HepG2 (cell line): ENCODE data around the gene SCMH1. TPM values are rescaled to one million over a fixed set of nuclear protein-coding genes. Genes with fewer than 3 reads are reported as not detected.

ENCODE experiments used
- ATAC-seq: fragments of 200-7000 bp; cut with Tn5 transposase; 3 replicates; pipeline ENCODE4 v1.9.1; 2020; ENCODE audit warnings: mild to moderate bottlenecking, moderate library complexity
- BruUV-seq: library from RNA; stranded (reverse); fragments of 400-500 nt; replicated peaks from 2 replicates; lab custom pipeline; 2021; lab: Mats Ljungman, UMichigan
- CTCF ChIA-PET: fragments of 300-600 bp; formaldehyde crosslinking; extraction: SDS; loops from one replicate; lab custom pipeline; 2021; ENCODE audit warnings: low total read pairs, inconsistent platforms, low intra/inter-chr PET ratio; lab: Yijun Ruan, JAX
- POLR2A ChIA-PET: fragments of 350-600 bp; sonication (Branson Sonifier 250); formaldehyde crosslinking; loops from one replicate; lab custom pipeline; 2020; ENCODE audit warnings: antibody characterized with exemption, inconsistent platforms; lab: Yijun Ruan, JAX
- DNase-seq: peaks from one replicate; pipeline ENCODE4 v3.0.0-alpha.2; 2015; ENCODE audit warnings: low spot score
- FAIRE-seq: peaks from 3 replicates; lab custom pipeline; 2011; peaks lifted over from hg19 to GRCh38; lab: Jason Lieb, UNC
- H2AFZ ChIP-seq: one replicate; pipeline ENCODE4 v1.6.1; 2011; ENCODE audit warnings: low read length, inconsistent platforms
- H3K27ac ChIP-seq: fragments of 300-600 bp; 3 replicates; pipeline ENCODE4 v1.8.0; 2011; ENCODE audit warnings: mixed run types, mild to moderate bottlenecking, mixed read lengths, low read length, inconsistent platforms; ENCODE audit not compliant: insufficient read depth; ENCODE audit errors: extremely low read length
- H3K27me3 ChIP-seq, 2 experiments: fragments of 200-600 bp in 1 of 2; 2 replicates in 1 of 2; 3 replicates in 1 of 2; pipeline versions ENCODE4 v1.6.0 to v1.8.0; 2011; ENCODE audit warnings: low read length in 2 of 2, mild to moderate bottlenecking in 2 of 2, moderate library complexity in 2 of 2, inconsistent platforms in 1 of 2; ENCODE audit not compliant: insufficient read depth in 2 of 2, control insufficient read depth in 1 of 2
- H3K36me3 ChIP-seq, 2 experiments: fragments of 200-600 bp in 1 of 2; replicated peaks in 1 of 2; 2 replicates in 1 of 2; 3 replicates in 1 of 2; pipeline versions ENCODE4 v1.5.1 to v1.8.0; 2011; ENCODE audit warnings: low read length in 2 of 2, inconsistent platforms in 1 of 2; ENCODE audit not compliant: insufficient read depth in 2 of 2, control insufficient read depth in 1 of 2
- H3K4me1 ChIP-seq: 2 replicates; pipeline ENCODE4 v1.5.1; 2012; ENCODE audit warnings: low read length, inconsistent platforms; ENCODE audit not compliant: insufficient read depth
- H3K4me2 ChIP-seq: 2 replicates; pipeline ENCODE4 v1.6.0; 2011; ENCODE audit warnings: low read depth, low read length, inconsistent platforms
- H3K4me3 ChIP-seq, 3 experiments: fragments of 200-600 bp in 1 of 3; sonication (generic), shearing (Covaris generic) in 1 of 3; replicated peaks in 1 of 3; 2 replicates each; pipeline ENCODE4 v1.5.1; 2011 to 2016; ENCODE audit warnings: low read length in 3 of 3, inconsistent platforms in 2 of 3, low read depth in 2 of 3, mild to moderate bottlenecking in 2 of 3, control low read depth in 1 of 3, mixed read lengths in 1 of 3; ENCODE audit not compliant: insufficient read depth in 1 of 3
- H3K79me2 ChIP-seq: one replicate; pipeline ENCODE4 v1.6.1; 2011; ENCODE audit warnings: low read length, inconsistent platforms; ENCODE audit not compliant: insufficient read depth
- H3K9ac ChIP-seq: 2 replicates; pipeline ENCODE4 v1.6.0; 2011; ENCODE audit warnings: mild to moderate bottlenecking, low read depth, low read length, inconsistent platforms; ENCODE audit not compliant: insufficient read depth
- H3K9me3 ChIP-seq: 2 replicates; pipeline ENCODE4 v1.5.1; 2012; ENCODE audit warnings: mild to moderate bottlenecking, low read length
- H4K20me1 ChIP-seq: 2 replicates; pipeline ENCODE4 v1.6.0; 2011; ENCODE audit warnings: inconsistent platforms, mild to moderate bottlenecking, low read length, moderate library complexity; ENCODE audit not compliant: insufficient read depth
- ASH2L ChIP-seq: fragments of 300-600, 200-600 bp; sonication (generic); IDR thresholded peaks from 2 replicates; pipeline ENCODE4 v1.7.0; 2017; ENCODE audit warnings: low read depth, mild to moderate bottlenecking, moderate library complexity, mixed read lengths, low read length; ENCODE audit not compliant: insufficient read length
- CBFB ChIP-seq: sonication (generic); formaldehyde crosslinking; IDR thresholded peaks from 2 replicates; pipeline ENCODE4 v1.4.0; 2020; ENCODE audit warnings: missing genetic modification reagents
- CEBPB ChIP-seq: IDR thresholded peaks from 2 replicates; pipeline ENCODE4 v1.6.1; 2011; ENCODE audit warnings: low read depth, low read length, improper control_type of control experiment, borderline replicate concordance
- GABPB1 ChIP-seq: IDR thresholded peaks from 2 replicates; pipeline ENCODE4 v1.6.1; 2016; ENCODE audit warnings: mild to moderate bottlenecking, missing genetic modification reagents, moderate library complexity, missing compliant biosample characterization
- HBP1 ChIP-seq: IDR thresholded peaks from 2 replicates; pipeline ENCODE4 v1.6.1; 2016; ENCODE audit warnings: low read depth, control low read depth
- RBM39 ChIP-seq: fragments of 200-400 bp; formaldehyde crosslinking; IDR thresholded peaks from one replicate; pipeline ENCODE4 v1.6.1; 2018; ENCODE audit warnings: antibody characterized with exemption, mild to moderate bottlenecking, low read depth, low read length; ENCODE audit not compliant: poor library complexity, severe bottlenecking
- RORA ChIP-seq: sonication (generic); formaldehyde crosslinking; IDR thresholded peaks from 2 replicates; pipeline ENCODE4 v1.5.0; 2020; ENCODE audit warnings: mild to moderate bottlenecking, missing genetic modification reagents, moderate library complexity
- ZBTB2 ChIP-seq: sonication (generic); formaldehyde crosslinking; IDR thresholded peaks from 2 replicates; pipeline ENCODE4 v1.8.0; 2022; ENCODE audit warnings: low read depth, missing genetic modification reagents
- ZBTB3 ChIP-seq: sonication (generic); formaldehyde crosslinking; IDR thresholded peaks from 2 replicates; pipeline ENCODE4 v1.4.0; 2020; ENCODE audit warnings: low read depth, mild to moderate bottlenecking, moderate library complexity, missing genetic modification reagents, borderline replicate concordance
- ZBTB44 ChIP-seq: sonication (generic); formaldehyde crosslinking; IDR thresholded peaks from 2 replicates; pipeline ENCODE4 v1.4.0; 2020; ENCODE audit warnings: missing genetic modification reagents
- ZKSCAN8 ChIP-seq: IDR thresholded peaks from 2 replicates; pipeline ENCODE4 v1.6.1; 2016; ENCODE audit warnings: borderline replicate concordance, missing genetic modification reagents, missing compliant biosample characterization
- ZNF12 ChIP-seq: sonication (generic); formaldehyde crosslinking; IDR thresholded peaks from 2 replicates; pipeline ENCODE4 v1.5.0; 2020; ENCODE audit warnings: missing genetic modification reagents
- ZNF124 ChIP-seq: sonication (generic); formaldehyde crosslinking; IDR thresholded peaks from 2 replicates; pipeline ENCODE4 v1.4.0; 2020; ENCODE audit warnings: missing genetic modification reagents
- ZNF276 ChIP-seq: sonication (generic); formaldehyde crosslinking; IDR thresholded peaks from 2 replicates; pipeline ENCODE4 v1.4.0; 2020; ENCODE audit warnings: mild to moderate bottlenecking, low read depth, missing genetic modification reagents
- ZNF282 ChIP-seq: fragments of 450-650 bp; IDR thresholded peaks from 2 replicates; pipeline ENCODE4 v1.6.1; 2018; ENCODE audit not compliant: partially characterized antibody
- ZNF343 ChIP-seq: sonication (generic); formaldehyde crosslinking; IDR thresholded peaks from 2 replicates; pipeline ENCODE4 v1.4.0; 2020; ENCODE audit warnings: mild to moderate bottlenecking, missing genetic modification reagents
- ZNF615 ChIP-seq: sonication (generic); formaldehyde crosslinking; IDR thresholded peaks from 2 replicates; pipeline ENCODE4 v1.5.0; 2020; ENCODE audit warnings: mild to moderate bottlenecking, missing genetic modification reagents, borderline replicate concordance
- ZNF709 ChIP-seq: sonication (generic); formaldehyde crosslinking; IDR thresholded peaks from 2 replicates; pipeline ENCODE4 v1.5.0; 2020; ENCODE audit warnings: mild to moderate bottlenecking, missing genetic modification reagents
- ZNF746 ChIP-seq: sonication (generic); formaldehyde crosslinking; IDR thresholded peaks from 2 replicates; pipeline ENCODE4 v1.8.0; 2022; ENCODE audit warnings: mild to moderate bottlenecking, missing genetic modification reagents
- WGBS: methylation state at CpG from one replicate; pipeline ENCODE4 v1.1.6; 2017; ENCODE audit warnings: low lambda C conversion rate; 5-methylcytosine and 5-hydroxymethylcytosine counted together
- in situ Hi-C: cut with HindIII; loops from 2 replicates; pipeline ENCODE4 v1.10.0; 2017; ENCODE audit warnings: low pct_unique_long_range_greater_than_20kb; ENCODE audit not compliant: extremely low pct_ligation_motif_present
- intact Hi-C: fragments of 100-400 bp; cut with micrococcal nuclease; formaldehyde crosslinking; loops from one replicate; pipeline ENCODE4 v1.10.0; 2022; ENCODE audit not compliant: unreplicated experiment
- polyA plus RNA-seq, 8 experiments: library from polyadenylated mRNA; depleted of rRNA in 3 of 8; stranded (reverse) in 7 of 8; unstranded in 1 of 8; fragments of >200 nt; fragmentation: Illumina TruSeq in 4 of 8; extraction: Trizol in 4 of 8; gene quantifications; 2 replicates each; pipeline versions ENCODE4 v1.2.1 to v1.2.3, GENCODE V29; 2011 to 2016; ENCODE audit warnings: low read depth in 4 of 8, missing spikeins in 1 of 8, mixed read lengths in 1 of 8; ENCODE audit not compliant: insufficient read depth in 1 of 8
- total RNA-seq, 5 experiments: library from RNA; depleted of rRNA; stranded (reverse); fragments of >200 nt; fragmentation: Illumina TruSeq; extraction: Trizol; gene quantifications; 2 replicates each; pipeline ENCODE4 v1.2.3, GENCODE V29; 2016; ENCODE audit warnings: low read depth in 1 of 5

The SCMH1 gene
- total and polyA plus RNA-seq, 2 of the 13 experiments (the other 11 are each of a cell fraction or from before 2014, with no cell fraction given): 41.8 to 52.6 TPM

GRCh38 chr1:41151846-41152245 lies 90.3 kb downstream of the SCMH1 start (continued):
- TF ChIP-seq ZNF709 (CRISPR knock-in tag) (no peak), ZNF282 (no peak), ZNF276 (CRISPR knock-in tag) (no peak), GABPB1 (CRISPR knock-in tag) (no peak), CEBPB (no peak), RORA (CRISPR knock-in tag) (no peak)
- TF ChIP-seq, all 625 proteins: peak for 0

- Histone ChIP-seq H3K79me2 (no peaks in the 10 kb centered on the region), H3K36me3 (peaks cover 2 to 12% of the 10 kb centered on the region in 2 experiments; a peak in 3 of 5 replicates), H3K27me3 (no peaks in the 10 kb centered on the region), H3K4me1 (peaks cover 33% of the 10 kb centered on the region), H3K9ac (no peak overlapping the region), H3K27ac (no peak overlapping the region), H3K9me3 (no peaks in the 10 kb centered on the region), H4K20me1 (no peaks in the 10 kb centered on the region), H3K4me2 (no peak overlapping the region), H2AFZ (no peak overlapping the region), H3K4me3 (no peak overlapping the region)
- CTCF ChIA-PET: no interaction called here
- intact Hi-C loops (no loop called here), in situ Hi-C loops (no loop called here)
- no TSS peak for BruUV-seq
- POLR2A ChIA-PET: no interaction called here
- FAIRE-seq (no peak), DNase-seq (no peak), ATAC-seq (no peak)
- 98% methylated on average over 2 of the region's 2 CpGs for WGBS
- no peak for TF ChIP-seq ASH2L
- TF ChIP-seq RBM39: no peak
- no peak for TF ChIP-seq ZNF343 (CRISPR knock-in tag)
- TF ChIP-seq CBFB (CRISPR knock-in tag): no peak
- no peak for TF ChIP-seq ZBTB44 (CRISPR knock-in tag)
- no peak for TF ChIP-seq ZNF615
- TF ChIP-seq ZNF746 (CRISPR knock-in tag): no peak
- no peak for TF ChIP-seq ZBTB2
- no peak for TF ChIP-seq HBP1
- no peak for TF ChIP-seq ZBTB3 (CRISPR knock-in tag)
- TF ChIP-seq ZNF124: no peak
- TF ChIP-seq ZNF12 (CRISPR knock-in tag): no peak
- TF ChIP-seq ZKSCAN8 (CRISPR knock-in tag): no peak
Measured at GRCh38 chr1:41149570-41149969, 92.5 kb downstream of the SCMH1 start.
